Measurements from ENCODE around the gene NMNAT2. TPM values are rescaled to one million over a fixed set of nuclear protein-coding genes. Genes with fewer than 3 reads are reported as not detected.
"Not testable (repeated sequence)": the region's sequence is repeated elsewhere in the genome, so short reads cannot be mapped to it uniquely, and the experiment has no call there.

NMNAT2 gene
- total RNA-seq, 1 experiment from 2014 or later: 4.4 TPM

GRCh38 chr1:183263886-183264602 lies 154.1 kb downstream of the NMNAT2 start:
- DNase-seq (ENCODE audit: low read depth): no peak

GRCh38 chr1:183262628-183263200 lies 155.5 kb downstream of the NMNAT2 start:
- no peak for DNase-seq (ENCODE audit: low read depth)

GRCh38 chr1:183259924-183260323 lies 158.3 kb downstream of the NMNAT2 start:
- no peak for DNase-seq (ENCODE audit: low read depth)

- no peak for DNase-seq (ENCODE audit: low read depth)
Observed at GRCh38 chr1:183255073-183255472, 163.1 kb downstream of the NMNAT2 start.

GRCh38 chr1:183251959-183252450 lies 166.2 kb downstream of the NMNAT2 start:
- DNase-seq (ENCODE audit: low read depth): no peak

- DNase-seq (ENCODE audit: low read depth): no peak
Observed at GRCh38 chr1:183251101-183251958, 166.8 kb downstream of the NMNAT2 start.

GRCh38 chr1:183249941-183250452 lies 168.2 kb downstream of the NMNAT2 start:
- no peak for DNase-seq (ENCODE audit: low read depth)

- peak; percentile 40 for DNase-seq (ENCODE audit: low read depth)
Observed at GRCh38 chr1:183248989-183249691, 169.0 kb downstream of the NMNAT2 start.

- no peak for DNase-seq (ENCODE audit: low read depth)
Observed at GRCh38 chr1:183247931-183248330, 170.2 kb downstream of the NMNAT2 start.

GRCh38 chr1:183247484-183247883 lies 170.7 kb downstream of the NMNAT2 start:
- no peak for DNase-seq (ENCODE audit: low read depth)

- no peak for DNase-seq (ENCODE audit: low read depth)
Observed at GRCh38 chr1:183247066-183247465, 171.1 kb downstream of the NMNAT2 start.

GRCh38 chr1:183246436-183246835 lies 171.7 kb downstream of the NMNAT2 start:
- no peak for DNase-seq (ENCODE audit: low read depth)

- no peak for DNase-seq (ENCODE audit: low read depth)
Observed at GRCh38 chr1:183245357-183245756, 172.8 kb downstream of the NMNAT2 start.

GRCh38 chr1:183244466-183244865 lies 173.7 kb downstream of the NMNAT2 start:
- no peak for DNase-seq (ENCODE audit: low read depth)

- DNase-seq (ENCODE audit: low read depth): no peak
Observed at GRCh38 chr1:183243161-183244050, 174.8 kb downstream of the NMNAT2 start.

GRCh38 chr1:183242556-183242955 lies 175.6 kb downstream of the NMNAT2 start:
- DNase-seq (ENCODE audit: low read depth): no peak

- peak; percentile 43 for DNase-seq (ENCODE audit: low read depth)
Observed at GRCh38 chr1:183241471-183241870, 176.7 kb downstream of the NMNAT2 start.

- DNase-seq (ENCODE audit: low read depth): not testable (repeated sequence)
Observed at GRCh38 chr1:183240853-183241252, 177.3 kb downstream of the NMNAT2 start.

- no peak for DNase-seq (ENCODE audit: low read depth)
Observed at GRCh38 chr1:183240526-183240825, 177.7 kb downstream of the NMNAT2 start.

- no peak for DNase-seq (ENCODE audit: low read depth)
Observed at GRCh38 chr1:183239793-183240525, 178.2 kb downstream of the NMNAT2 start.
